Superior temporal gyrus (tissue), 1 donor: ENCODE measurements around the gene OFD1.
"Not testable (repeated sequence)": the region's sequence is repeated elsewhere in the genome, so short reads cannot be mapped to it uniquely, and the experiment has no call there.

Experiments used
- DNase-seq: peaks from one replicate; pipeline ENCODE4 v3.0.0-alpha.2; 2016; ENCODE audit errors: extremely low spot score

Gene OFD1

DNA sequence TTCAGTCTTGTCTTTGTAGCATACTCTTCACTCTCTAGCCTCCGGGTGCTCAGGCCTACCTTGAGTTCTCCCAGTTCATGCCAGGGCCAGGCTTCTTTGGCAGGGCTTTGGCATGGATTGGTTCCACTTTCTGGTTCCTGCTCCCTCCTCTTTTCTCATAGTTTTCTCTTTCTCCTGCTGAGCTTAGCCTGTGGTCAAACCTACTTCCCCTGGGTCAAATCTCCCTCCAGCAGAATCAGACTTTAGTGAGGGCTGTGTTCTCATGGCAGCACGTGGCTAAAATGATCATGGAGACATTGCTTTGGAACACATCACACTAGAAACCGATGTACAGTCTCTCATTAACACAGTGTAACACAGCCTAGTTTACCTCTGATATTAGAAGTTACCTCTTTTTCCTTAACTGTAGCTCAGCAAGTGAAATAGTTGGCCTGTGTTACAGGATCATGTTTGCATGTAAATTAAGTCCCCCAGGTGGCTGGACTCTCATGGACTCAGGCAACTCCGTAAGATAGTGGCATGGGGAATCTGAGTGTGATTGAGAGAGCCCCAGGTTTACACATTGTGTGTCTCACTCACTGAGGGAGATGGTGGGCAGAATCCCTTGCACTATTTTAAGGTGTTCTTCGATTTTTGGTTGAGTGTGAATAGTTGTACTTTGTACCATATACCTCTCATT, 32.3 kb upstream of the OFD1 start:
- DNase-seq = no peak

DNA sequence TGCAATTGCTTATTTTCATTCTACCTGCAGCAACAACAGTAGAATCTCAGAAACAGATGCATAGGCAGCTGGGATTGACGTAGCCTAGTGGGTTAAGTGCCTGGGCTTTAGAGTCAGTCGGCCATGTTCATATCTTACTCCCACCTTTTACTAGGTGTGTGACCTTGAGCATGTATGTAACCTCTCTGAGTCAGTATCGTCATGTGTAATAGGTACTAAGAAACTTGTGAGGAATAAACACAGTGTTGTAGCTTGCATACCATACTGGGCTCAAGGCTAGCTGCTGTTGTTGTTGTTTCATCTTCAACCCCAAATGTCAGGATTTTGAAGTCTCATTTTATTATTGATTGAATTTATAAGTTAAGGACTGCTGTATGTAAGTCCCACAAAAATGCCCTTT, 31.4 kb upstream of the OFD1 start:
- DNase-seq = no peak

DNA sequence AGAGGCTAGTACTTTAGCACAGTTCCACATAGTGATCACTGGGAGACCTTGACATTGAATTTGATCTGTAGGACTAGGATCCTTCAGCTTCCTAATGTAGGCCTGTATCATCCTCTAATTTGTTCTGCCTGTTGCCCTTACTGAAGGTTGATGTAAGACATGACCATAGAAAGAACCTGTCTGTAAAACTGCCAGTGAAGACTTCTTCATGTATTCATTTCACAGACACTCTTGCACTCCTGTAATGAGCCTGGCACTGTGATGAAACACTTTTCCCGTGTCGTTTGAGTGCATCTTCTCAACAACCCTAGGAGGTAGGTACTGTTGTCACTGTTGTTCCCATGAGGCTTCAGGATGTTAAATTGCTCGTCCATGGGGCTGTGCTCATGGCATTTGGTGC, 31.0 kb upstream of the OFD1 start:
- no peak for DNase-seq

DNA sequence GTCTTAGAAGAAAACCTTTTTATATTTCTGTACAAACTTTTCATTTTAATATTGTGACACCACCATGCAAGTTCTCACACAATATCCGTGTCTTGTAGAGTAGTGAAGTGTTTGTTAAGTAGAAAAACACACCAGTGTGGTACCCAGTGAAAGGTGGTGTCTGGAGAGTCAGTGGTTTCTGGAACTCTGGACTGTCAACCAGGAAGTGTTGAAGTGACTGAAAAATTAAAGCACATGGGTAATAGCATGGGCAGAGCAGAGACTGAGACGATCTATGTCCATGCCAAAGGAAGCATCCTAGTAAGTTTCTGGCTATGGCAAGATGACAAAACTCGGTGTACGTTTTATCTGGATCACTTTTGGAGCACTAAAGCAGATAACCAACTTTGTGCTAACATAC, 23.4 kb upstream of the OFD1 start:
- no peak for DNase-seq

DNA sequence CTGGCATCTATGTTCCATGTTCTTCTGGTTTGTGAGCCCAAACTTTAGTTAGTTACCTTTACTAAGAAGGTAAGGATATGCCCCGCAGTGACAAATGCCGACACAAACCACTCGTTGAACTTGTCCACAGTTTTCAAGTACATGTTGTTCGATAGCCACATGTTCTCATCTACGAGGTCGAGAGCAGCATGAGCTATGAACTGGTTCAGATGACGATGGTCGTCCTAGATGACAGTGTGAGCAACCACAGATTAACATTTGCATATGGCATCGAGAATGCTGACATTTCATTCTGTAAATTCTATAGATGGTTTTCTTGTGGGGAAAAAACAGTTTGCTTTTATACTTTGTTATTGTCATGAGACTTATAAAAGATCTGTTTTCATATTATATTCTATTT, 18.1 kb upstream of the OFD1 start:
- no peak for DNase-seq

DNA sequence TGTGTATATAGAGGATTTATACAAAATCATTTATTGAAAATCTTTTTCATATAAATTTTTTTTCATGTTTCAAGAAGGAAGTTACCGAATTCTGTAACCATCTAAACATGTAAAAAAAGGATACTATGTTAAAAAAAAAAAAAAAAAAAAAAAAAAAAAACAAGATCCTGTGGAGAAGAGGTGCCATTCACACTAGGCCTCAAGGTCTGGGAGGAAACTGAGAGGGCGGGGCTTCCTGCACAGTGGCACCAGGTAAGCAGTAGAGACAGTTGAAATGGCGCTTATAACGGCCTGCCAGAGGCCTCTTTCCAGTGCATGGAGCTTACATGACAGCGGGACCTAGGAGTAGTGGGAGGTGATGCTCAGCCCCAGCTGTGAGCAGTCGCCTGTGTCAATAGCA, 17.6 kb upstream of the OFD1 start:
- no peak for DNase-seq

DNA sequence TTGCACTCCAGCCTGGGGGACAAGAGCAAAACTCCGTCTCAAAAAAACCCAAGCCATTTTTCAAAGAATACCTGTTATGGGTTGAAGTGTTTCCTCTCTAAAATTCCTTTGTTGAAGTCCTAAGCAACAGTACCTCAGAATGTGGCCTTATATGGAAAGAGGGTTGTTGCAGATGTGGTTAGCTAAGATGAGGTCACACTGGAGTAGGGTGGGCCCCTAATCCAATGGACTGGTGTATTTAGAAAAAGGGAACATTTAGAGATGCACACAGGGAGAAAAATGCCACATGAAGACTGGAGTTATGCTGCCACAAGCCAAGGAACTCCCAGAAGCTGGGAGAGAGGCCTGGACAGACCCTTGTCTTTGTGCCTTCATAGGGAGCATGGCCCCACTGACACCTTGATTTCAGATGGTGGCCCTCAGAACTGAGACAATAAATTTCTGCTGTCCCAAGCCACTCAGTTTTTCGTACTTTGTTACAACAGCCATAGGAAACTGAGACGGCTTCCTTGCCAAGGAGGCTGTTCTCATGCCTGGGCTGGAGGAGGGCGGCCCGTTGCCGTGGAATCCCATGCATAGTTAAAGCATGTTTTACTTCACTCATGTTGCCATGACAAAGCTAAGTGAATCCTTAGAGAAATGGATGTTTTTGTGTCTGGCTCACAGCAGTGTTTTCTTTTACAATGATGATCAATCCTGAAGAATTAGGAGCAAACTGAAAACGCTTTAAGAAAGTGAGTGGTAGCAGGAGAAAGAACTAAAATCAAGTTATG, 16.7 kb upstream of the OFD1 start:
- no peak for DNase-seq

DNA sequence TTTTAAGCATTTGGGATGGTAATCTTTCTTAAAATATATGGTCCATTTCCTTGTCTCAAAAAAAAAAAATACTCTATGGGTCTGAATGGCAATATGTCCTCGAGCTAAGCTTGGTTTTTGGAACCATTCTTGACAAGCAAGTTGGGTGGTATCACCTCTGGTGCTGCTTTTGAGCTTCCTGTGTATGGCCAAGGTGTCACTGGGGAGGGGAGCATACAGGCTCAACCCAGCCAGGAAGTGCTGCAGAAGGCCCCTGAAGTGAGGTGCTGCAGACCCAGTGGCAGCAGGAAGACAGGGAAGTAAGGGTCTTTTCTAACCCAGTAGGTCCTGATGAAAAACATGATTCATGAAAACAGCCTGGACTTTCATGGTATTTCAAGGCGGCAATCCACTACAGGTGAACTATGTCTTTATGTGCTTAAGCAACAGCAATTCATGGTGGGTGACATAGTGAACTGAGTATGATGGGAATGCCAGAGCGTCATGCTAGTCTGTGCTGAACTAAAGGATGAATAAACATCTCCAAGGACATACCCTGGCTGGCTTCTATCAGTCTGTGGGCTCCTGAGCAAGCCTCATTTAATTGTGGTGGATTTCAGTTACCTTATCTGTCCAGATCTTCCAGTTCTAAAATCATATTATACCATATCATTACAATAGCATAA, 15.2 kb upstream of the OFD1 start:
- no peak for DNase-seq

DNA sequence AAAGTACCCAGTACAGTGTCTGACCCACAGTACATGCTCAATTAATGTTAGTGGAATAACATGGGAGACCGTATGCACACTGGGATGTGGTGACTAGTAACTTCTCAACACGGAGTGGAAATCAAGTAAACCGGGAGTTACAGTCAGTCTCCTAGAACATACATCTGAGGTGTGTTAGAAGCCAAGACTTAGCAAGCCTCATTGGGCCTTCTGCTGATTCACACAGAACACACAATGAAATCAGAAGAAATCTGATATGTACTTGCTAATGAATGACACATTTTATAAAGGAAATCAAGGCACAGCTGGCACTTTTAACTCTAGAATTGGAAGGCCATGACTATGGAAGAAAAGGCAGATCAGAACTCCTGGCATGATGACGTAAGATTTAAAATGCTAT, 13.2 kb upstream of the OFD1 start:
- DNase-seq = no peak

DNA sequence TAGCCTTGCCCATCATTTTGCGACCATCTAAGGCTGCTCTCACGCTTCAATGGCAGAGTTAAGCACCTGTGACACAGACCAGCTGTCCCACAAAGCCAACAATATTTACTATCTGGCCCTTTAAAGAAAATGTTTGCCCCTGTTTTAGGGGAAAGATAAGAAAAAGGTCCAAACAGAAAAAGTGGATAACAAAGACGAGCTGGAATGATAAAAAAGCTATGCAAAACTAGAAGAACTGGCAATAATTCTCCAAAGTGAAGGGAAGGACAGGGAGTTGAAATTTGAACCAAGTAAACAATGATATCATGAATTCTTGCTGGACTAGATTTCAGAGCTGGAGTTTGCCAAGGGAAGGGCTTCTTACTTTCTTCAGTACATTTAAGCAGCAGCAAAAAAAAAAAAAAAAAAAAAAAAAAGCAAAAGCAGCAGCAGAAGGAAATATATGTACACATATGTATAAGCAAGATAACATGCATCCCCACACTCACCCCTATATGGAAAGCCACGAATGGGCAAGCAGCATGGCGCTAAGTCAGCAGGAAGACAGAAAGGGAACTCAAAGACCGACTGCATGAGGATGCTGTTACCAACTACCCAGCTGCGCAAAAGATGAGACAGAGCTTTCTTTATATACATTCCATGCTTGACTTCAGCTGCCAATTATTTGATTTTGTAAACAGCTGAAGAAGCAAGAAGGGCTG, 12.6 kb upstream of the OFD1 start:
- peak; percentile 45 for DNase-seq

DNA sequence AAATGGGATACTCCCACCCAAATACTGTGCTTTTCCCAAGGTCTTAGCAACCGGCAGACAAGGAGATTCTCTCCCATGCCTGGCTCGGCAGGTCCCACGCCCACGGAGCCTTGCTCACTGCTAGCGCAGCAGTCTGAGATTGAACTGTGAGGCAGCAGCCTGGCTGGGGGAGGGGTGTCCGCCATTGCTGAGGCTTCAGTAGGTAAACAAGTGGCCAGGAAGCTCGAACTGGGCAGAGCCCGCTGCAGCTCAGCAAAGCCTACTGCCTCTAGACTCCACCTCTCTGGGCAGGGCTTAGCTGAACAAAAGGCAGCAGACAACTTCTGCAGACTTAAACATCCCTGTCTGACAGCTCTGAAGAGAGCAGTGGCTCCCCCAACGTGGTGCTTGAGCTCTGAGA, 9.7 kb upstream of the OFD1 start:
- not testable (repeated sequence) for DNase-seq

DNA sequence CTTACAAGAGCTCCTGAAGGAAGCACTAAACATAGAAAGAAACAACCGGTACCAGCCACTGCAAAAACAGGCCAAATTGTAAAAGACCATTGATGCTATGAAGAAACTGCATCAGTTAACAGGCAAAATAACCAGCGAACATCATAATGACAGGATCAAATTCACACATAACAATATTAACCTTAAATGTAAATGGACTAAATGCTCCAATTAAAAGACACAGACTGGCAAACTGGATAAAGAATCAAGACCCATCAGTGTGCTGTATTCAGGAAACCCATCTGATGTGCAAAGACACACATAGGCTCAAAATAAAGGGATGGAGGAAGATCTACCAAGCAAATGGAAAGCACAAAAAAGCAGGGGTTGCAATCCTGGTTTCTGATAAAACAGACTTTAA, 8.0 kb upstream of the OFD1 start:
- not testable (repeated sequence) for DNase-seq

DNA sequence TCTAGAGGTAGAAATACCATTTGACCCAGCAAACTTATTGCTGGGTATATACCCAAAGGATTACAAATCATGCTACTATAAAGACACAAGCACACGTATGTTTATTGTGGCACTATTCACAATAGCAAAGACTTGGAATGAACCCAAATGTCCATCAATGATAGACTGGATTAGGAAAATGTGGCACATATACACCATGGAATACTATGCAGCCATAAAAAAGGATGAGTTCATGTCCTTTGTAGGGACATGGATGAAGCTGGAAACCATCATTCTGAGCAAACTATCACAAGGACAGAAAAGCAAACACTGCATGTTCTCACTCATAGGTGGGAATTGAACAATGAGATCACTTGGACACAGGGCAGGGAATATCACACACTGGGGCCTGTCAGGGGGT, 4.0 kb upstream of the OFD1 start:
- DNase-seq = not testable (repeated sequence)

DNA sequence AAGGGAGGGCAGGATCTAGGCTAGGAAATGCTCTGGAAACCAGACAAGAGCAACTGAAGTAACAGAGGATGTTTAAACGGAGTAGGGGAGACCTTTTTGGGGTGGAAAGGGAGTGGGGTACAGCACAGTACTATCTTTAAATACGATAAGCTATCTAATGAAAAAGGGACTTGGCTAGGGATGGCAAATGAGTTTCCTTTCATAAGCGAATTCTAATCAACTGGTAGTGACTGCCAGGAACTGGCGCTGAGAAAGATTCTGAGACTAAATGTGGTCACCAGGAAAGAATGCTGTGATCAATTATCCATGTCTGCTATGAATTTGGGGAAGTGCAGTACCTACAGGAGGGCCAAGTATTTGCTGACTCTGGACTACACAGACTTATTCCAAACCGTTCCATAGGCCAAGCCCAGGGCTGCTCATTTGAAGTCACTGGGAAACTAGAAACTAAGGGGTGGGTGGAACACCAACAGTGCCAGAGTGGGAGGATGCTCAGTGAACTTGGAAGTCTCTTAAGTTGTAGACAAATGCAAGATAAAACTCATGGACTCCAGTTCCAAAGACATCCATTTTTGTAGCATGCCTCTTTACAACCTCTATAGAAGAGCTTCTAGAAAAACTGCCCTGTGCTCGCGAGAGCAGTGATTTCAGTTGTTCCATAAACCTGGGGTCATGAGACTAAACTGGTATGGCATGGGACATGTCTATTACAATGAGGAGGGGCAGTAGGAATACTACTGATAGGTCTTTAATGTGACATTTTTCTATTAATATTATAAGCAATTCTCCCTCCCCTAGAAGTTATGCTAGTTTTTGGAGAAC, 2.1 kb upstream of the OFD1 start:
- DNase-seq = no peak

DNA sequence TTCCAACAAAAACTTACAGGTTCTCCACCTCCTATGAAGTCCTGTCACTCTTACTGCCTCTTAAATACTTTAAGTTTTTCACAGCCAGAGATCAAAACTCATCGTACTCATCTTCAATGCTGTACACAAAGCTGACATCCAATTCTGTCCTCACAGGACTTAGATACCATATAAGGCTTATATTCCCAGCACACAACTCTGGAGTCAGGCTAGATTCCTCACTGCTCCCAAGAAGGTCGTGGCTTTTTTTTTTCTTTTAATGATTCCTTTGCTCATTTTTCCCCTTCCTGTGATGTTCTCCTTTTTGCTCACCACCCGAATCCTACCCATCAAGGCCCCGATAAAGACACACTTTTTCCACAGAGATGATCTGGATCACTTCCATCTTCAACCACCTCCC, 1.0 kb upstream of the OFD1 start:
- DNase-seq = no peak

DNA sequence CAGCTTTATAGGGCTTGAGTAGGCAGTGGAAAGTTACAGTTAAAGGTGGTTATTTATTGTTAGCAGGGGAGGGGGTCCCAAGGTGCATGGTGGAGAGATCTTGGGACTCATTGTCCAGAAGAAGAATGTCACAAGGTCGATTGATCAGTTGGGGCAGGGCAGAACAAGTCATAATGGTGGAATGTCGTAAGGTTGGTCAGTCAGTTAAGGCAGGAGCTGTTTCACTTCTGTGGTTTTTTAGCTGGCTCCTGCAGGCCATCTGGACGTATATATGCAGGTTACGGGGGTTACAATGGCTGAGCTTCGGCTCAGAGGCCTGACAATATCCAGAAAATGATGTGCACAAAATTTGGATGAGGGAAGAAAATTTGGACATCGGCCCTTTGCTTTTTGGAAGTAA, 7.1 kb downstream of the OFD1 start:
- no peak for DNase-seq

DNA sequence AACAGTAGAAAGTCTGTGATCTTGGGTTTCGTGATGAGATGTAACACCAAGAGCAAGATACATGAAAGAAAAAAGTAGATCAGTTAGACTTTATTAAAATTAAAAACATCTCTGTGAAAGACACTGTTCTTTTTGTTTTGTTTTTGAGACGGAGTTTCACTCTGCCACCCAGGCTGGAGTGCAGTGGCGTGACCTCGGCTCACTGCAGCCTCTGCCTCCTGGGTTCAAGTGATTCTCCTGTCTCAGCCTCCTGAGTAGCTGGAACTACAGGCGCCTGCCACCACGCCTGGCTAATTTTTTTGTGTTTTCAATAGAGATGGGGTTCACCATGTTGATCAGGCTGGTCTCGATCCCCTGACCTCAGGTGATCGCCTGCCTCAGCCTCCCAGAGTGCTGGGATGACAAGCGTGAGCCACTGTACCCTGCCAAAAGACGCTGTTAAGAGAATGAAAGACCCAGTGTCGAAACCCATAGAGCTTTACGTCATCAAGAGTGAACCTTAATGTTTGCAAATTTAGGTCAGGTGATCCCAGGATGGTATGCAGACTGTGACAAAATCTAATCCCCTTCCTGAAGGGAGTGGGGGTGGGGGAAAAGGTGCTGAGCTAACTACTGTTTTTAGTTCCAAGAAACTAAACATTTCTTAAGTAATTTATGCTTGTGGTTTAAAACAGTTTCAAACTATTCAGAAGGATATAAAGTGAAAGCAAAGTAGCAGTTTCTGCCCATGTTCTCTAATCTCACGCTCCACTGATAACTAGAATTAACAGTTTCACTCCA, 8.0 kb downstream of the OFD1 start:
- DNase-seq = no peak

DNA sequence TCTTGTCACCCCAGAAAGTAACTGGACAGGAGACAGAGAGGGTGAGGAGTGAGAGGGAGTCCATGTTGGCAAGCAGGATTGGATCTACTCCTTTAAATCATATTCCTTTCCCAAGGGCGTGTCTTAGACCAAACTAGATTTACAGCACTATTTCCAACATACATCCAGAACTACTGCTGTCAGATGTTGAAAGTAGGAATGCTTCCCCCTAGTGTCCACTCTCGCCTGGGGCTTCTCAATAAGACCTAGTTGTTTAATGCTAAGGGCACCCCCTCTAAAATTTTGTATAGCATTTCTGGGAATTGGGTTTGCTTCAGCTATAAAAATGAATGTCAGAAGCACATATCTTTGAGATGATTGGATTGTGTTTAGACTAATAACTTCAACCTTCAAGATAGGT, 13.3 kb downstream of the OFD1 start:
- DNase-seq = no peak

DNA sequence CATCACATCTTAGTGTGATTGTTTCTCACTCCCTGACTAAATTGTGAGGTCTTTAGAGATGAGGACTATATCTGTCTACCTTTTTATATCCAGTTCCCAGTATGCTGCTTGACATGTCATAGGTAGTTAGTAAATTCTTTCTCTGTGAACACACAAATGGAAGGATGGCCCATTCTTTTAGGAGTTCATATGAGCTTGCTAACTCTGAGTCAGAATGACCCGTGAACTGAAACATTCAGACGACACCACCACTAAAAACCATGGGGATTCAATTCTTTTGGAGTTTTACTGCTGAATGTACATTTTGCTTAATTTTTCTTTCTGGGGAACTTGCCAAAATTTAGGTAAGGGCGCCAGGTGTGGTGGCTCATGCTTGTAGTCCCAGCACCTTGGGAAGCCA, 13.9 kb downstream of the OFD1 start:
- no peak for DNase-seq

DNA sequence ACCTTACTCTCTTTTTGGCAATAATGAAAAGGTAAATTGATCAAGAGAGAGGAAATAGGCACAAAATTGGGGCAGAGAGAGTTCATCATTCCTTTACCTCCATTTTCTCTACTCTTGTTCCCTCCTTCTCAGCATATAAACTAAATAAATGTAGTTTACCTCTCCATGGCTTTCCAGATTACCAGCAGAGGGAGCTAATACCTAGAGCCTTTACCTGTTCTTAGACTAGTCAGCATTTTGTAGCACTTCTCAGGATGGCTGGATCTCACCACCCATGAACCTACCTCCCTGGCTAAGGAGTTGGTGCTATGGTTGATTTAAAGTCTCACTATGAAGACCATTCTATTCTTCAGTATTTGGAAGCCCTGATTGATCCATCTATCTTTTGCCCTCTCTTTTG, 15.7 kb downstream of the OFD1 start:
- no peak for DNase-seq

DNA sequence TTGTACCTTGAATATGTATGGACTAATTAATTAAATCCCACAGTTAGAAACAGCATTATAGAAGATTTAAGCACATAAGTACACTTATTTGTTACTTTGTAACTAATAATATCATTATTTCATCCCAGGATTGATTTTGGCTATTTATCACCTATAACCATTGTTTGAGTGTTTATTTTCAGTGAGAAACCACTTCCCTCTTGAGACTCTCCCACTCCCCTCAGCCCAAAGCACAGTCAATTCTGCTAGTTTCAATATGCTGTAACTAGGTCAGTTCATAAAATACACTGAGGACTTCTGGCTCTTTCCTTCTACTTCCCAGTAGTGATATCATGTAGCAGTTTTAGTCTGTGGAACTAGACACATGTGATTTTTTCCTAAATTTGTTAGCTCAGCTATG, 16.3 kb downstream of the OFD1 start:
- no peak for DNase-seq
